Astrocyte of the cerebellum (primary cell): ENCODE data around the gene SLC34A1.
A peak's percentile ranks its signal among the peaks of the same experiment; 100 is the strongest.

Source experiments
- DNase-seq: peaks from one replicate; pipeline ENCODE4 v3.0.0-alpha.2; 2011; ENCODE audit warnings: low read depth
- H3K4me3 ChIP-seq: 2 replicates; pipeline ENCODE4 v1.5.1; 2011; ENCODE audit warnings: mild to moderate bottlenecking, low read depth, low read length, moderate library complexity
- CTCF ChIP-seq: IDR thresholded peaks from 2 replicates; pipeline ENCODE4 v1.5.1; 2012; ENCODE audit warnings: low read length, low read depth, moderate library complexity, mild to moderate bottlenecking; ENCODE audit errors: missing control alignments
- in situ Hi-C: cut with HindIII; loops from 2 replicates; pipeline ENCODE4 v1.10.0; 2017; ENCODE audit warnings: low sequenced_read_pairs

Gene SLC34A1

GRCh38 chr5:177445917-177446199 is 61.6 kb downstream of the SLC34A1 start:
- peak overlapping the region; percentile 54 for H3K4me3 ChIP-seq
- DNase-seq: no peak
- in situ Hi-C loops: loop anchor here (5.0 kb wide), 1 partner anchor 124 kb away; no protein-coding TSS in a partner anchor
- TF ChIP-seq CTCF: no peak

GRCh38 chr5:177446200-177447065 is 62.2 kb downstream of the SLC34A1 start, which contains the start of gene PRR7:
Gene PRR7, plus strand, starts transcription at chr5:177446814. Its CDS starts 8,254 bp downstream, at chr5:177455068.
- TF ChIP-seq CTCF: no peak
- H3K4me3 ChIP-seq: peak within 1 kb of the TSS; percentile 54
- DNase-seq: no peak
- in situ Hi-C loops: loop anchor here (5.0 kb wide), 1 partner anchor 124 kb away; no protein-coding TSS in a partner anchor

GRCh38 chr5:177447066-177447610 is 62.9 kb downstream of the SLC34A1 start:
- no peak for TF ChIP-seq CTCF

GRCh38 chr5:177447611-177448243 is 63.5 kb downstream of the SLC34A1 start:
- DNase-seq: peak; percentile 32
- peak overlapping the region; percentile 54 for H3K4me3 ChIP-seq
- TF ChIP-seq CTCF: no peak
- in situ Hi-C loops: loop anchor here (5.0 kb wide), 1 partner anchor 125 kb away; no protein-coding TSS in a partner anchor

More at GRCh38 chr5:177447066-177447610, 62.9 kb downstream of the SLC34A1 start:
- peak overlapping the region; percentile 54 for H3K4me3 ChIP-seq
- DNase-seq: no peak
- in situ Hi-C loops: loop anchor here (5.0 kb wide), 1 partner anchor 125 kb away; no protein-coding TSS in a partner anchor
